ENCODE data around the gene SNX22. TPM values are rescaled to one million over a fixed set of nuclear protein-coding genes. Genes with fewer than 3 reads are reported as not detected.

The SNX22 gene
- total and polyA plus RNA-seq, 4 donors = 2.2 to 37.4 (median 3.1) TPM

- H3K4me1 ChIP-seq (ENCODE audit: control insufficient read depth in 4 of 4, insufficient read depth in 4 of 4, low read length in 3 of 4) = no peaks in the 10 kb centered on the region
- no peaks in the 10 kb centered on the region for H3K9me3 ChIP-seq (ENCODE audit: control insufficient read depth in 4 of 4, low read length in 3 of 4)
- peaks cover 21 to 84% (median 75%) of the 10 kb centered on the region in 4 donors for H3K36me3 ChIP-seq (ENCODE audit: control insufficient read depth in 4 of 4, insufficient read depth in 3 of 4, low read depth in 1 of 4, low read length in 3 of 4)
- H3K27ac ChIP-seq (ENCODE audit: low read depth in 1 of 2, low read length in 2 of 2) = no peak overlapping the region
- no peak overlapping the region for H3K4me3 ChIP-seq (ENCODE audit: low read depth in 1 of 3, low read length in 3 of 3)
- no peak overlapping the region for H3K9ac ChIP-seq (ENCODE audit: low read depth in 1 of 2, low read length in 2 of 2)
- no peaks in the 10 kb centered on the region for H3K27me3 ChIP-seq (ENCODE audit: control insufficient read depth in 4 of 4, insufficient read depth in 4 of 4, low read length in 3 of 4)
- TF ChIP-seq RAD21 (IDR thresholded peaks at IDR 0.05) (no peak), FOXA2 (IDR thresholded peaks at IDR 0.05) (no peak), JUND (IDR thresholded peaks at IDR 0.05) (no peak), RXRA (IDR thresholded peaks at IDR 0.05) (no peak), GABPA (IDR thresholded peaks at IDR 0.05 in 1 of 2, conservative IDR thresholded peaks at IDR 0.05 in 1 of 2) (no peak), YY1 (IDR thresholded peaks at IDR 0.05) (no peak), ZBTB33 (IDR thresholded peaks at IDR 0.05) (no peak), EGR1 (IDR thresholded peaks at IDR 0.05; ENCODE audit: low read depth in 2 of 2) (no peak), HNF4G (IDR thresholded peaks at IDR 0.05) (no peak), NR2F2 (IDR thresholded peaks at IDR 0.05) (no peak), FOXA1 (IDR thresholded peaks at IDR 0.05) (no peak), HNF4A (conservative IDR thresholded peaks at IDR 0.05) (no peak), CTCF (IDR thresholded peaks at IDR 0.05; ENCODE audit: low read depth, low read length, missing input control) (no peak), SP1 (IDR thresholded peaks at IDR 0.05) (no peak), ATF3 (IDR thresholded peaks at IDR 0.05) (no peak)
- TF ChIP-seq, protein P1, sequence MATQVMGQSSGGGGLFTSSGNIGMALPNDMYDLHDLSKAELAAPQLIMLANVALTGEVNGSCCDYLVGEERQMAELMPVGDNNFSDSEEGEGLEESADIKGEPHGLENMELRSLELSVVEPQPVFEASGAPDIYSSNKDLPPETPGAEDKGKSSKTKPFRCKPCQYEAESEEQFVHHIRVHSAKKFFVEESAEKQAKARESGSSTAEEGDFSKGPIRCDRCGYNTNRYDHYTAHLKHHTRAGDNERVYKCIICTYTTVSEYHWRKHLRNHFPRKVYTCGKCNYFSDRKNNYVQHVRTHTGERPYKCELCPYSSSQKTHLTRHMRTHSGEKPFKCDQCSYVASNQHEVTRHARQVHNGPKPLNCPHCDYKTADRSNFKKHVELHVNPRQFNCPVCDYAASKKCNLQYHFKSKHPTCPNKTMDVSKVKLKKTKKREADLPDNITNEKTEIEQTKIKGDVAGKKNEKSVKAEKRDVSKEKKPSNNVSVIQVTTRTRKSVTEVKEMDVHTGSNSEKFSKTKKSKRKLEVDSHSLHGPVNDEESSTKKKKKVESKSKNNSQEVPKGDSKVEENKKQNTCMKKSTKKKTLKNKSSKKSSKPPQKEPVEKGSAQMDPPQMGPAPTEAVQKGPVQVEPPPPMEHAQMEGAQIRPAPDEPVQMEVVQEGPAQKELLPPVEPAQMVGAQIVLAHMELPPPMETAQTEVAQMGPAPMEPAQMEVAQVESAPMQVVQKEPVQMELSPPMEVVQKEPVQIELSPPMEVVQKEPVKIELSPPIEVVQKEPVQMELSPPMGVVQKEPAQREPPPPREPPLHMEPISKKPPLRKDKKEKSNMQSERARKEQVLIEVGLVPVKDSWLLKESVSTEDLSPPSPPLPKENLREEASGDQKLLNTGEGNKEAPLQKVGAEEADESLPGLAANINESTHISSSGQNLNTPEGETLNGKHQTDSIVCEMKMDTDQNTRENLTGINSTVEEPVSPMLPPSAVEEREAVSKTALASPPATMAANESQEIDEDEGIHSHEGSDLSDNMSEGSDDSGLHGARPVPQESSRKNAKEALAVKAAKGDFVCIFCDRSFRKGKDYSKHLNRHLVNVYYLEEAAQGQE (IDR thresholded peaks at IDR 0.05) = no peak
- TF ChIP-seq, protein P2, sequence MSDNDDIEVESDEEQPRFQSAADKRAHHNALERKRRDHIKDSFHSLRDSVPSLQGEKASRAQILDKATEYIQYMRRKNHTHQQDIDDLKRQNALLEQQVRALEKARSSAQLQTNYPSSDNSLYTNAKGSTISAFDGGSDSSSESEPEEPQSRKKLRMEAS (IDR thresholded peaks at IDR 0.05) = no peak
- no peak for DNase-seq (ENCODE audit: low spot score)
- 91% methylated on average over 6 of the region's 6 CpGs for WGBS
These were observed 23.8 kb upstream of the SNX22 start for GRCh38 chr15:64127521-64128270.

All from liver (tissue), 9 donors.